ENCODE measurements around the gene PIK3C2G. TPM values are rescaled to one million over a fixed set of nuclear protein-coding genes. Genes with fewer than 3 reads are reported as not detected.

PIK3C2G gene
- polyA plus RNA-seq, 1 donor (not counting 4 experiments of a cell fraction or from before 2014, with no cell fraction given) = 3.7 TPM

GRCh38 chr12:18284386-18284785 is 23.1 kb downstream of the PIK3C2G start:
- H3K4me1 ChIP-seq (ENCODE audit: control insufficient read depth, extremely low read depth, insufficient read depth, low read length) = peaks cover 18% of the 10 kb centered on the region
- H3K9me3 ChIP-seq (ENCODE audit: control insufficient read depth, low read depth, low read length) = no peaks in the 10 kb centered on the region
- H3K9me1 ChIP-seq (ENCODE audit: control insufficient read depth, extremely low read depth, insufficient read depth, low read length) = no peaks in the 10 kb centered on the region
- no peak for FAIRE-seq
- no peak overlapping the region for H3K27ac ChIP-seq (ENCODE audit: control insufficient read depth, insufficient read depth, low read length)
- no peaks in the 10 kb centered on the region for H3K79me2 ChIP-seq (ENCODE audit: control insufficient read depth, insufficient read depth, low read length)
- H2AFZ ChIP-seq (ENCODE audit: control insufficient read depth, low read length) = no peak overlapping the region
- H3K9ac ChIP-seq (ENCODE audit: control insufficient read depth, extremely low read depth, insufficient read depth, low read length) = no peak overlapping the region
- TF ChIP-seq CTCF (optimal IDR thresholded peaks at IDR 0.05 in 1 of 3, IDR thresholded peaks at IDR 0.05 in 1 of 3, conservative IDR thresholded peaks at IDR 0.05 in 1 of 3; ENCODE audit: extremely low read depth in 1 of 3, insufficient read depth in 2 of 3, low read length in 3 of 3) = no peak
- no peak for TF ChIP-seq EZH2 (IDR thresholded peaks at IDR 0.05; ENCODE audit: low read length)
- no peak overlapping the region for H3K4me3 ChIP-seq (ENCODE audit: control insufficient read depth in 2 of 3, extremely low read depth in 1 of 3, insufficient read depth in 2 of 3, low read depth in 1 of 3, low read length in 3 of 3)
- H3K27me3 ChIP-seq (ENCODE audit: control insufficient read depth, extremely low read depth, insufficient read depth, low read length) = no peaks in the 10 kb centered on the region
- H3K36me3 ChIP-seq (ENCODE audit: control insufficient read depth in 2 of 2, extremely low read depth in 1 of 2, insufficient read depth in 2 of 2, low read length in 2 of 2) = no peaks in the 10 kb centered on the region
- dilution Hi-C loops (cut with MboI; ENCODE audit: extremely low pct_ligation_motif_present, low sequenced_read_pairs) = no loop called here
- H4K20me1 ChIP-seq (ENCODE audit: control insufficient read depth, extremely low read depth, insufficient read depth, low read length) = no peaks in the 10 kb centered on the region
- H3K4me2 ChIP-seq (ENCODE audit: control insufficient read depth, extremely low read depth, insufficient read depth, low read depth, low read length) = no peak overlapping the region
- no peak for DNase-seq (ENCODE audit: low read depth, low spot score)

- H3K9me3 ChIP-seq (ENCODE audit: control insufficient read depth, low read depth, low read length) = no peaks in the 10 kb centered on the region
- no peaks in the 10 kb centered on the region for H3K9me1 ChIP-seq (ENCODE audit: control insufficient read depth, extremely low read depth, insufficient read depth, low read length)
- no peaks in the 10 kb centered on the region for H3K79me2 ChIP-seq (ENCODE audit: control insufficient read depth, insufficient read depth, low read length)
- no peak overlapping the region for H3K27ac ChIP-seq (ENCODE audit: control insufficient read depth, insufficient read depth, low read length)
- no peak overlapping the region for H2AFZ ChIP-seq (ENCODE audit: control insufficient read depth, low read length)
- H3K9ac ChIP-seq (ENCODE audit: control insufficient read depth, extremely low read depth, insufficient read depth, low read length) = no peak overlapping the region
- H3K4me3 ChIP-seq (ENCODE audit: control insufficient read depth in 2 of 3, extremely low read depth in 1 of 3, insufficient read depth in 2 of 3, low read depth in 1 of 3, low read length in 3 of 3) = no peak overlapping the region
- H3K27me3 ChIP-seq (ENCODE audit: control insufficient read depth, extremely low read depth, insufficient read depth, low read length) = no peaks in the 10 kb centered on the region
- no peaks in the 10 kb centered on the region for H3K36me3 ChIP-seq (ENCODE audit: control insufficient read depth in 2 of 2, extremely low read depth in 1 of 2, insufficient read depth in 2 of 2, low read length in 2 of 2)
- TF ChIP-seq CTCF (optimal IDR thresholded peaks at IDR 0.05 in 1 of 3, IDR thresholded peaks at IDR 0.05 in 1 of 3, conservative IDR thresholded peaks at IDR 0.05 in 1 of 3; ENCODE audit: extremely low read depth in 1 of 3, insufficient read depth in 2 of 3, low read length in 3 of 3) (no peak), EZH2 (IDR thresholded peaks at IDR 0.05; ENCODE audit: low read length) (no peak)
- peaks cover 23% of the 10 kb centered on the region for H3K4me1 ChIP-seq (ENCODE audit: control insufficient read depth, extremely low read depth, insufficient read depth, low read length)
- no peak for DNase-seq (ENCODE audit: low read depth, low spot score)
- H3K4me2 ChIP-seq (ENCODE audit: control insufficient read depth, extremely low read depth, insufficient read depth, low read depth, low read length) = no peak overlapping the region
- no peaks in the 10 kb centered on the region for H4K20me1 ChIP-seq (ENCODE audit: control insufficient read depth, extremely low read depth, insufficient read depth, low read length)
- FAIRE-seq = no peak
- dilution Hi-C loops (cut with MboI; ENCODE audit: extremely low pct_ligation_motif_present, low sequenced_read_pairs) = no loop called here
These were observed 23.8 kb downstream of the PIK3C2G start for GRCh38 chr12:18285161-18285560.

Measured in keratinocyte (primary cell).